ENCODE results near the gene VPS54. TPM values are rescaled to one million over a fixed set of nuclear protein-coding genes. Genes with fewer than 3 reads are reported as not detected.

The VPS54 gene
- total RNA-seq, 2 donors from 2014 or later: 16.2 to 22.5 TPM

- DNase-seq: no peak
- no peak overlapping the region for H3K9ac ChIP-seq (ENCODE audit: low read depth in 2 of 2, low read length in 2 of 2)
- no peaks in the 10 kb centered on the region for H3K4me1 ChIP-seq
- no peaks in the 10 kb centered on the region for H3K27me3 ChIP-seq
- no peak overlapping the region for H3K4me3 ChIP-seq
- H3K36me3 ChIP-seq: peaks cover 11% of the 10 kb centered on the region
- H3K9me3 ChIP-seq: no peaks in the 10 kb centered on the region
- no peak for TF ChIP-seq CTCF (IDR thresholded peaks at IDR 0.05)
- H3K27ac ChIP-seq: no peak overlapping the region
- intact Hi-C loops (cut with DNase I): loop anchor here (10.0 kb wide), 1 partner anchor 282 kb away; no protein-coding TSS in a partner anchor
Measured at GRCh38 chr2:63876311-63876710, 142.9 kb downstream of the VPS54 start.

GRCh38 chr2:63875559-63876245, 143.5 kb downstream of the VPS54 start:
- no peak for DNase-seq
- intact Hi-C loops (cut with DNase I): loop anchor here (10.0 kb wide), 1 partner anchor 281 kb away; no protein-coding TSS in a partner anchor
- no peaks in the 10 kb centered on the region for H3K4me1 ChIP-seq
- H3K27ac ChIP-seq: no peak overlapping the region
- H3K27me3 ChIP-seq: no peaks in the 10 kb centered on the region
- peaks cover 8% of the 10 kb centered on the region for H3K36me3 ChIP-seq
- no peaks in the 10 kb centered on the region for H3K9me3 ChIP-seq
- no peak overlapping the region for H3K9ac ChIP-seq (ENCODE audit: low read depth in 2 of 2, low read length in 2 of 2)
- TF ChIP-seq CTCF (IDR thresholded peaks at IDR 0.05): no peak
- no peak overlapping the region for H3K4me3 ChIP-seq

GRCh38 chr2:63875131-63875527, 144.1 kb downstream of the VPS54 start:
- H3K27ac ChIP-seq: no peak overlapping the region
- H3K4me1 ChIP-seq: no peaks in the 10 kb centered on the region
- no peak for DNase-seq
- no peak for TF ChIP-seq CTCF (IDR thresholded peaks at IDR 0.05)
- peaks cover 8% of the 10 kb centered on the region for H3K36me3 ChIP-seq
- H3K27me3 ChIP-seq: no peaks in the 10 kb centered on the region
- no peaks in the 10 kb centered on the region for H3K9me3 ChIP-seq
- intact Hi-C loops (cut with DNase I): loop anchor here (10.0 kb wide), 1 partner anchor 280 kb away; no protein-coding TSS in a partner anchor
- H3K4me3 ChIP-seq: no peak overlapping the region
- H3K9ac ChIP-seq (ENCODE audit: low read depth in 2 of 2, low read length in 2 of 2): no peak overlapping the region

GRCh38 chr2:63874204-63875130, 144.8 kb downstream of the VPS54 start:
- H3K27me3 ChIP-seq: no peaks in the 10 kb centered on the region
- no peak for DNase-seq
- H3K4me1 ChIP-seq: no peaks in the 10 kb centered on the region
- H3K9ac ChIP-seq (ENCODE audit: low read depth in 2 of 2, low read length in 2 of 2): no peak overlapping the region
- H3K36me3 ChIP-seq: peaks cover 8% of the 10 kb centered on the region
- intact Hi-C loops (cut with DNase I): loop anchor here (10.0 kb wide), 1 partner anchor 280 kb away; no protein-coding TSS in a partner anchor
- no peaks in the 10 kb centered on the region for H3K9me3 ChIP-seq
- H3K4me3 ChIP-seq: no peak overlapping the region
- no peak for TF ChIP-seq CTCF (IDR thresholded peaks at IDR 0.05)
- no peak overlapping the region for H3K27ac ChIP-seq

GRCh38 chr2:63872571-63873328, 146.5 kb downstream of the VPS54 start:
- H3K36me3 ChIP-seq: peaks cover 14% of the 10 kb centered on the region
- intact Hi-C loops (cut with DNase I): loop anchor here (10.0 kb wide), 1 partner anchor 278 kb away; no protein-coding TSS in a partner anchor
- no peaks in the 10 kb centered on the region for H3K27me3 ChIP-seq
- H3K27ac ChIP-seq: no peak overlapping the region
- H3K4me3 ChIP-seq: no peak overlapping the region
- no peak overlapping the region for H3K9ac ChIP-seq (ENCODE audit: low read depth in 2 of 2, low read length in 2 of 2)
- H3K4me1 ChIP-seq: no peaks in the 10 kb centered on the region
- no peak for DNase-seq
- no peaks in the 10 kb centered on the region for H3K9me3 ChIP-seq
- TF ChIP-seq CTCF (IDR thresholded peaks at IDR 0.05): no peak

Measured in colonic mucosa (tissue), 4 donors.